Measurements from ENCODE around the gene MAB21L3.
A peak's percentile ranks its signal among the peaks of the same experiment; 100 is the strongest.

Gene MAB21L3

DNA sequence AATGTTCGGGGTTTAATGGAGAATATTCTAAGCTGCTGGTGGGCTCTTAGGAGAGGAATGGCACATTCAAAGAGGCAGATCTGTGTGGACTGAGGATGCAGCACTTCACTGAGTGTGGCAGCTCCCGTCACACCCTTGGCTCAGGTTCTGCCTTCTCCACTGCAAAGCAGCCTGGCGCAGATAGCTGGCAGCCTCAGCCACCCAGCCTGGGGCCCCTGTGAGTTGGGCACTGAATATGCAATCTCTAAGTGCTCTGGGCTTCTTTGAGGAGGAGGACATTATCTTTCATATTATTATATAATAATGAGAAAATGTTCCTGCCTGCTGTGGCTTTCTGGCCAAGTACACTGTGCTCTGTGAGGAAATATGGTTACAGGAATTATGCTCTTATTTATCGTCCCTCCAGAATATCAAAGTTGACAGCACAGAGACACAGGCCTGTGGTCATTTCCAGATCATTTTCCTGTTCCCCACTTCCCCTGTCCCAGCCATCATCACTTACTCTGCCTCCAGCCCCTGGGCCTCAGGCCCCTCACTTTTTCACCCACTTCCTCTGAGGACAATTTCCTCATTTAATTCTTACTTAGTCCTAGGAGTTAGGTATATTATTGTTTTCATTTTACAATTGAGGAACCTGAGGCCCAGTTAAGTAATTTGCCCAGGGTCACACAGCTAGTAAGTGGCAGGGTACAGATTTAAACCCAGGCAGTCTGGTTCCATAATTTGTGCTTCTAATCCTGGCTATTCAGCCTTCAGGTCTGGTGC is 53.6 kb downstream of the MAB21L3 start:
- peak in 4 of 56 donors; percentile 7 to 40 (median 34) for DNase-seq

DNA sequence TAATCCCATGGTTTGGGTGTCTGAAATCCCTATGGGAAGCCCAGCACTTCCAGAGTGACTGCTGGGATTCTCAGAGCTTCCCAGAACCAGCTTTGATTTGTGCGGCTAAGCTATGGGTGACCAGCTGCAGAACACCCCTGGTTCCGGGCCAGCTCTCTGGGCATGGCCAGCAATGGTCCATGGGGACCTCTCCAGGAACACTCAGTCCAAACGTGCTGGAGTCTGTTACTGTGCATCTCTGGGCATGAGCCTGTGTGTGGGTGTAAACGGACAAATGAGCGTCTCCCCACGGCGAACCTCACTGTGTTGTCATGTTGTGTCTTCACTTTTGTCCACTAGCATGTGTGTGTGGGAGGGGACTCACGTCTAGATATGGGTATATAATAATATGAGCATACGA is 54.4 kb downstream of the MAB21L3 start:
- peak in 1 of 56 donors; percentile 8 for DNase-seq

DNA sequence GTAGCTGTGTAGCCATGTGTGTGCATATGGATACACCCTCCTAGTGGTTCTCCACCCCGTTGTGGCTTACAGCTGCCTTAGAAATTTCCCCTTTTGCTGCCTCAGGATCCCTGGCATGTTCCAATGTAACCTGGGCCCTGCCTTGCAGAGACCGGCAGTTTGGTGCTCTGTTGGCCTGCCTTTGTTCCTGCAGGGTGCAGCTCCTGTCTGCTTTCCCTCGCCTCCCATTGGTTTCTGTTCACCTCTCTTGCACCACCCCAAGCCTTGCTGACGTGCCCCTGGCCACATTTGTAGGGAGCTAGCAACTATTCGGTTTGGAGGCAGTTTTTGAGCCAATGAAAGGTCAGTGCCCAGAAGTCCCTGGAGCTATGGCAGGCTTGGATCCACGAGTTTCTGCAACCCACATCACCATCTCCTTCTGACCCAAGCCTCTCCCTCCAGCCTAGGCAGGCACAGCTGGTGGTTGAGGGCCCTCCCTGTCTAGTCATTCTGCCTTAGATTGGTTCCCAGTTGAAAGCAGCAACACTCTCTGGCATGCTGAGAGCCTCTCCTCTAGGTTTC is 54.9 kb downstream of the MAB21L3 start:
- DNase-seq = no peak

DNA sequence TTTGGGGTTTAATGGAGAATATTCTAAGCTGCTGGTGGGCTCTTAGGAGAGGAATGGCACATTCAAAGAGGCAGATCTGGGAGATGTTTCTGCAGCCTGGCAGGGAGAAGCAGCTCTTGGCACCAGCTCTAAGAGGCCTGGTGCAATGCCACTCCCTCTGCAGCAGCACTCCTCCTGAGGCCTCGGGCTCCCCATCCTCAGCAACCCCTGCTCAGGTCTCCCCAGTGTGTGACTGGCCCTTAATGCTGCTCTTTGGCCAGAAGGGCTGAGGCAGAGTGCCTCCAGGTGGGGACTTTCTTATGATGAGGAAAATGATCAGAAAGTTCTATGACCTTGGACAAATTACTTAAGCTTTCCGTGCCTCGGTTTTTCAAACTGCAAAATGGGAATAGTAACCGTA is 55.5 kb downstream of the MAB21L3 start:
- no peak for DNase-seq

DNA sequence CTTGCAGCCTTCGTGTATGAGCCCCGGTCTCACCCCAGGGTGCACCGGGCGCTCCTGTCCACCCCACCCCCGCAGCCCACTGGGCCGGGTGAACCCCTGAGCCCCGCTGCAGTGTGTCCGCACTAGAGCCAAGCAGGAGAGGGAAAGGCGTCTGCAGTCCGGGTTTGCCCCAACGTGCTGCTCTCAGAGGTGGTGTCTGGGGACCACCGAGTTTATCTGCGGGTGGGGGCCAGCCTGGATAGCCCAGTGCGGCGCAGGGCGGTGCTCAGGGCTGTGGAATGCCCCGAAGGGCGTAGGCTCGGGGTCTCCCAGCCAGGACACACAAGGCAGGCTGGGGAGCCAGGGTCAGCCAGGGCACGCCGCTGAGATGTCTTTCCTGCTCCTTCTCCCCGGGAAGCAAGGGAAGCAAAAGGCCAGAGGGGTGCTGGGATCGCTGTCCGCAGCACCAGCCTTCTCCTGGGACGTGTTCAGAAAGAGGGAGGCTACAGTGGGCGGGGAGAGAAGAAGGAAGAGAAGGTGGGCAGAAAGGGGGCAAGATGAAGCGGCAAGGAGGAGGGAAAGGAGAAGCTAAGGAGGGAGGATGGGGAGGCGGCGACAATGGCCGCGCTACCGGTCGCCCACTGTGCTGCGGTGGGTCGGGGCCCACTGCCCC is 56.6 kb downstream of the MAB21L3 start:
- peak in 1 of 56 donors; percentile 24 for DNase-seq

DNA sequence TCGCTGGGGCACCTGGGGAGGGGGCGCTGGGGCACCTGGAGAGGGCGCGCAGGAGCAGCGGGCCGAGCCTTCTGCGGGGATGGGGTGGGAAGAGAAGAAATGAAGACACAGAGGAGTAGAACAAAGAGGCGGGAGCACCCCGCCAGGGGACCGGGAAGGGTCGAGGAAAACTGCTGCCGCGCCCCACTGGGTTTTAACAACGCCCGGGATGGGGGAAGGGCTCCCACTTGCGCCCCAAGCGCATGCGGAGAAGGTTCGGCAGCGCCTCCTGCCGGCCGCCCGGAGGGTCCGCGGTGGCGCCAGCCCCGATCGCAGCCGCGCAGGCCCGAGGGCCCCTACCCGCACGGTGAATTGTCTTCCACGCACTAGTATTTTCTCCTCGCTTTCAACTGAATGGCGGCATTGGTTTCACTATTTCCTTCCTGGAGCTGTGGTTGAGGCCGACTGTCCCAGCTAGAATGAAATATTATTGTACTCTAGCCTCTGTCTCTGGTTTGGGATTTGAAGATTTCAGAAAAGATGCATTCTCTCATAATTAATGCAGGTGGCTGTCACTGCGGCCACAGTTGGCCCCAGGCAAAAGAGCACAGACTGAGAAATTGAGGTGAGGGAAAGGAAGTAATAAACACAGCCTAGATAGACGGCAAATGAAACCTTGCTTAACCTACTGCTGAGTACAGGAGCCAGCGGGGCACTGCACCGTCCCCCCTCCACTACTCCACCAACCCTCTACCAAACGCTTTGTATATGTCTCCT is 57.3 kb downstream of the MAB21L3 start:
- DNase-seq = peak in 50 of 56 donors; percentile 8 to 87 (median 60)

DNA sequence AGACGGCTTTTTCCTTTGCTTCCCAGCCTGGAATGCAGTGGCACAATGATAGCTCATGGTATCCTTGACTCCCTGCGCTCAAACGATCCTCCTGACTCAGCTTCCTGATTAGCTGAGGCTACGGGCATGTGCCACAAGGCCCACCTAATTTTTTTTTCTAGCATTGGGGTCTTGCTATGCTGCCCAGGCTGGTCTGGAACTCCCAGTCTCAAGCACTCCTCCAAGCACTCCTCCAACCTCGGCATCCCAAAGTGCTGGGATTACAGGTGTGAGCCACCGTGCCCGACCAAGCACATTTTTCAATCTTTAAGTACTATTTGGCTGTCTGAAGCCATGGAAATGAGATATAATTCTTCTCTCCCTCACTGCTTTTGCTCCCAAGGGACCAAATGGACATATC is 58.7 kb downstream of the MAB21L3 start:
- DNase-seq = no peak

DNA sequence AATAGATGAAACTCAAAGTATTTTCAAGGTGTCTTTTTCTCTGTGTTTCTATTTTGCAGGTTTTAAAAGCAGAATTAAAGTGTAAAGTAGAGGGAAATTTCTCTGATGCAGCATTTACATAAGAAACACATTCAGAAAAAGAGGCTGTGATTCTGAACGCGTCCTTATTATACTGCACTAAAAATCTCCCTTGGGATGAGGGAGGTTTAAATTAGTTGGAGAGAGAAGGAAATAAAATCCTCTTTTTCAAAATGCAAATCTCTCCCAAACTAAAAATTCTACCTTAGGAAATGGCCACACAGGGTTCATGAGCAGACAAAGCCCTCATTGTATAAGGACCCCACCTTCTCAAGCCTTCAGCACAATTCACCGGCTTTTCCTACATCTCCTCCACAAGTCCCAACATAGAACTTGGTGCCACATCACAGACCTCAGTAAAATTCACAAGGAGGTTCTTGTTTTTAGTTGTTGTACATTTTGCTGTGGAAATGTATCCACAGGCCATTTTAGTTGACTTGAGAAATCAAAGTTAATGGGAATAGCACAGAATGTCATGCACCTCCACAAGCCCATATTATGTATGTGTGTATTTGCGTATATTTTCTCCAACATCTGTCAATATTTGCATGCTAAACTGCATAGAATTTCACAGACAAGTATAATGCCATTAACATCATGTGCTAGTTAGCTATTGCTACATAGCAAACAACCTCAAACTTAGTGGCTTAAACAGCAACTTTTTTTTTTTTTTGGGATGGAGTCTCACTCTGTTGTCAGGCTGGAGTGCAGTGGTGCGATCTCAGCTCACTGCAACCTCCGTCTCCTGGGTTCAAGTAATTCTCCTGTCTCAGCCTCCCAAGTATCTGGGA is 59.8 kb downstream of the MAB21L3 start:
- no peak for DNase-seq

DNA sequence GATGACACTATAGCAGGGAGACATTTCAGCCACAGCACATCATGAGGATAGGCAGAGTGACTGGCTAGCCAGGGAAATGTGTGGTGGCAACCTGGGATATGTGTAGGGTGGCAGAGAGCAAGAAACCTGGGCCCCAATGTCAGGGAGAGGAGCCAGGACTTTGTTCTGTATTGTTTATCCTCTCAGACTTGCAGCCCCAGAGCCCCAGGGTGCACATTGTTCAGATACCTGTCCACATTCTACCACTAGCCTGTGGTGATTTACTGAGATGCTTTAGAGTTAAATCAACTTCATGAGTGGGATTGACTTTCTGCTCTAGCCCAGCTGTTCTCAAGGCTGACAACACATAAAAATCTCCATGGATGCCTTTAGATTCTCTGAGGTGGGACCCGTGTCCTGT is 61.5 kb downstream of the MAB21L3 start:
- DNase-seq = no peak

DNA sequence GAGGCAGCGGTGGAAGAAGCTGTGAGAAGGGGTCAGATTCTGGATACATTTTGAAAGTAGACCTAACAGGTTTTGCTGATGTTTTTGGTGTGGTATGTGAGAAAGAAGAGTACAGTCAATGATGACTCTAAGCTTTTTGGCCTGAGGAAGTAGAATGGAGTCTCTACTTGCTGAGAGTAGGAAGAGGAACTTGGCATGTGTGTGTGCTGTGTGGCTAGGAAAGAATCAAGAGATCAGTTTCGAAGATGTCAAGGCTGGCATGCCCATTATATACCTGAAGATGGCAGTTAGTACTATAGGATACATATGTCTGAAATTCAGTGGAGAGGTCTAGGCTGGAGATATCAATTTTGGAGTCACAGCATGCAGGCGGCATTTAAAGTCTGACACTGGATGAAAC is 64.4 kb downstream of the MAB21L3 start:
- DNase-seq = no peak

DNA sequence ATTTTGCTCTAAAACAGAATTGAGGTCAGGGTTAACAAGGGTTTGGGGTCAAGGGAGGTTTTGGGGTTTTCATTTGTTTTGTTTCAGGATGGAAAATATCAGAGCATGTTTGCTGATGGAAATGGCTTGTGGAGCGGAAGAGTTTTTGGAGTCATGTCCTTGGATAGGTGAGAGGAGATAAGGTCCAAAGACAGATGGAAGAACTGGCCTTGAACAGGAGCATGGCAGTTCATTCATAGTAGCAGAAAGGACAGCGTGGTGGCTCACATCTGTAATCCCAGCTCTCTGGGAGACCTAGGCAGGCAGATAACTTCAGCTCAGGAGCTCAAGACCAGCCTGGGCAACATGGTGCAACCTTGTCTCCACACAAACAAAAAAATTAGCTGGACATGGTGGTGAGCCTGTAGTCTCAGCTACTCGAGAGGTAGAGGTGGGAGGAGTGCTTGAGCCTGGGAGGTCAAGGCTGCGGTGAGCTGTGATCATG is 65.1 kb downstream of the MAB21L3 start:
- no peak for DNase-seq

DNA sequence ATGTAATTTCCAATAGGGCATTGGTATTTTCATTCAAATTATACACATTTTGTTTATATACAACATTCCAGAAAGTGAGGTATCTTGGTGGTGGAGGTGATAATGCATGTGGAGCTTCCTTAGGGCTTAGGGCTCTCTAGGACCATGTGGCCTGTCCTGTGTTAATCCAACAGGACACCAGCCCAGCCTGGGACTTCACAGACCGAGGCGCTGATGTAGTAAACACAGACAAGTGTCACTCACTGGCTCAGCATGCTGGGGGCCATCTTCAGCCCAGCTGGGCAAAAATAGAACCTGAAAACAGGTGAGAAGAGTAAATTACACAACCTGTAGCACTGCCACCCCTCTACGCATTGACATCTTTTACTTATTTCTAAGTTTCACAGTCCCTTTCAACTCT is 66.7 kb downstream of the MAB21L3 start:
- no peak for DNase-seq

DNA sequence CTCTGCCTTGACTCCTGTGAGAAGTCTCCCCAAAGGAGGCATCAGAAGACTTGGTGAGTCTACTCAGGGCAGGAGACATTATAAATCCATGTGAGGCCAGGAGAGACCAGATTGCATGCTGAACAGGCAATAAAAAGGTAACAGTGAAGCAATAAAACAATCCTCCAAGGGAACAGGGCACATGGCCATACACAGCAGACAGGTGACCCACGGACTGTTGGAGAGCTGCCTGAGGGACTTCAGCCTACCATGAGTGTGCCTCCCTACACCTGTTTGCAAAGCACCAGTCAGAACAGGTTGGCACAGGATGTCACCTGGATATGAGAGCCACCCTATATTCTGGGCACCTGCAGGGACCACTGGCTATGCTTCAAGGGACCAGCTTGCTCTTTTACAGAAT is 67.6 kb downstream of the MAB21L3 start:
- no peak for DNase-seq

DNA sequence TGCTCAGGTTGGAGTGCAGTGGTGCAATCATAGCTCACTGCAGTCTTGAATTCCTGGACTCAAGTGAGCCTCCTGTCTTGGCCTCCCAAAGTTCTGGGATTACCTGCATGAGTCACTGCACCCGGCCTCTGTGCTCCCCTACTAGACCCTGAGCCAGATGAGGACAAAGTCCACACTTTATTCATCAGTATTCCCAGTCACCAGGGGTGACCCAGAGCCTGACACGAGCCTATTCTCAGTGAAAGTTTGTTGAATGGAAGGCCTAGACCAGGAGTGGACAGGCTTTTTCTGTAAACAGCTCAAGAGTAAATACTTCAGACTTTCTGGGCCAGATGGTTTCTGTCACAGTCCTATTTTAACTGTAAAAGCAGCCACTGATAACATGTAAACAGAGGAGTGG is 68.2 kb downstream of the MAB21L3 start:
- DNase-seq = no peak

DNA sequence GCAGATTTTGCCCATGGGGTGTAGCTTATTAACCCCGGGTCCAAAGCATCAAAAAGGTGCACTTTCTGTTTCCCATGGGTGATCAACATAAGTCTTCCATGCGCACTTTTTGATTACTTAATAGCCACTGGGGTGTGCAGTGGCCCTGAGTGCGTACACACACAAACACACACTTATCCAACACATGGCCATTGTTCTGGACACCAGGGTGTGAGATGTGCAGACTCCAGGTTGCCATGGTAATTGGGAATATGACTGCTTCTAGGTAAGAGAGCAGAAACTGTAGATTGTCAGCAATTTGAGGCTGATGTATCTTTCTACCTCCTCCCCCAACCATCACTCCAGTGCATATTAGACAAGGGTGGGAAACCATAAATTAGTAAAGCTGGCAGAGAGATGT is 68.8 kb downstream of the MAB21L3 start:
- no peak for DNase-seq

DNA sequence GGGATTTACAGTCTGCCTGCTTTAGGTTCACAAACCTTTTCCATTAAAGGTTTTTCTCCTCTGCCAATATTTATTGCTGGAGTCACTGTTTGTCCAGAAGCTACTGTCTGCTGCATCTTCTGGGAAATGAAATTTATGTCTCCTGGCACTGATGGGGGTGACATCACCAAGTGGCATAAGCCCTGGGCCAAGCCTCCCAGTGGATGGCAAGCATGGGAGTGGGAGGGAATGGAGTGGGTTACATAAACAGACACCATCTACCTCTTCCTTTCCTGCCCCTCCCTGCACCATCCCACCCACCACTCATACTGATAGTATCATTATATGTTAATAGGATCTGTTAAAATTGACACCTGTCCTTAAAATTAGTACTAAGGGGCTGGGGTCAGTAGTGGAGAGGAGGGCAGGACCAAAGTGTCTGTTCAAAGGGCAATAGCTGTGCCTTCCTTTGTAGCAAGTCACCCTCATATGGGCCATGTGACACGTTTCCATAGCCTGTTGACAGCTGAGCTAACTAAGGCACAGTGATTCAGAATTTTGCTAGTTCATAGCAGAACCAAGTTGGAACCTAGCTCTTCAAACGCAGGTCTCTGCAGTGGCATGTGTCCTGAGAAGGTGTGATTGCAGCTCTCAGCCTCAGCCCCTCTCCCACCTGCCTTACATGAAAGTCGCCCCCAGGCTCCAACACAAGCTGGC is 71.0 kb downstream of the MAB21L3 start:
- DNase-seq = no peak

Data from nucleus accumbens (tissue), 56 donors.